Tibial nerve (tissue), 4 donors: ENCODE results near the gene SPON1.

Experiments used
- CTCF ChIP-seq, 5 experiments: fragments of 200-600 bp in 3 of 5; fragments of 450-650 bp in 2 of 5; sonication (generic) in 3 of 5; IDR thresholded peaks; one replicate each; pipeline ENCODE4 v1.5.1; 2016 to 2019; ENCODE audit warnings: antibody characterized with exemption in 5 of 5, mild to moderate bottlenecking in 3 of 5, moderate library complexity in 2 of 5
- EP300 ChIP-seq, 2 donors: sonication (generic); formaldehyde crosslinking; IDR thresholded peaks; one replicate each; pipeline ENCODE4 v1.6.1; 2017; ENCODE audit warnings: antibody characterized with exemption in 2 of 2, mild to moderate bottlenecking in 1 of 2
- POLR2A ChIP-seq, 2 donors: fragments of 450-650 bp; IDR thresholded peaks; one replicate each; pipeline ENCODE4 v1.6.1; 2017; ENCODE audit warnings: antibody characterized with exemption in 2 of 2, mild to moderate bottlenecking in 2 of 2, moderate library complexity in 2 of 2

GRCh38 chr11:14158393-14158792, 195.9 kb downstream of the SPON1 start:
- TF ChIP-seq CTCF (IDR thresholded peaks at IDR 0.05) = no peak
- TF ChIP-seq POLR2A (IDR thresholded peaks at IDR 0.05) = no peak
- TF ChIP-seq EP300 (IDR thresholded peaks at IDR 0.05) = no peak
